Sigmoid colon (tissue), 4 donors: ENCODE data around the gene TENM3.

Source experiments
- CTCF ChIP-seq, 4 experiments: fragments of 450-650 bp in 3 of 4; fragments of 200-600 bp in 1 of 4; IDR thresholded peaks; one replicate each; pipeline ENCODE4 v1.5.1; 2016 to 2019; ENCODE audit warnings: antibody characterized with exemption in 4 of 4, mild to moderate bottlenecking in 3 of 4, moderate library complexity in 2 of 4
- EP300 ChIP-seq, 4 donors: sonication (generic); formaldehyde crosslinking; IDR thresholded peaks; one replicate each; pipeline ENCODE4 v1.6.1; 2017; ENCODE audit warnings: antibody characterized with exemption in 4 of 4
- POLR2A ChIP-seq, 2 donors: fragments of 450-650 bp; IDR thresholded peaks; one replicate each; pipeline ENCODE4 v1.6.1; 2016; ENCODE audit warnings: antibody characterized with exemption in 2 of 2, mild to moderate bottlenecking in 2 of 2, moderate library complexity in 2 of 2
- POLR2AphosphoS5 ChIP-seq, 4 donors: sonication (generic); formaldehyde crosslinking; IDR thresholded peaks; one replicate each; pipeline ENCODE4 v1.6.1; 2017; ENCODE audit warnings: antibody characterized with exemption in 4 of 4

GRCh38 chr4:182746876-182747275, 503.7 kb downstream of the TENM3 start:
- TF ChIP-seq CTCF (IDR thresholded peaks at IDR 0.05) = no peak
- no peak for TF ChIP-seq POLR2AphosphoS5 (IDR thresholded peaks at IDR 0.05)
- no peak for TF ChIP-seq EP300 (IDR thresholded peaks at IDR 0.05)
- TF ChIP-seq POLR2A (IDR thresholded peaks at IDR 0.05) = no peak
